Measurements from ENCODE around the gene KY.

KY gene

GRCh38 chr3:134687642-134688041 is 36.8 kb upstream of the KY start:
- no peak overlapping the region for H3K4me3 ChIP-seq (ENCODE audit: low read depth, low read length)
- DNase-seq (ENCODE audit: low read depth) = no peak
- TF ChIP-seq POLR2A (IDR thresholded peaks at IDR 0.05; ENCODE audit: extremely low read depth, insufficient read length) (no peak), MAX (IDR thresholded peaks at IDR 0.05; ENCODE audit: low read depth, low read length) (no peak), MYC (IDR thresholded peaks at IDR 0.05; ENCODE audit: low read depth, low read length) (no peak)

- DNase-seq (ENCODE audit: low read depth) = no peak
- no peak for TF ChIP-seq POLR2A (IDR thresholded peaks at IDR 0.05; ENCODE audit: extremely low read depth, insufficient read length)
- TF ChIP-seq MAX (IDR thresholded peaks at IDR 0.05; ENCODE audit: low read depth, low read length) = no peak
- no peak for TF ChIP-seq CTCF (IDR thresholded peaks at IDR 0.05; ENCODE audit: low read depth, low read length)
- TF ChIP-seq MYC (IDR thresholded peaks at IDR 0.05; ENCODE audit: low read depth, low read length) = no peak
- no peak overlapping the region for H3K4me3 ChIP-seq (ENCODE audit: low read depth, low read length)
Measured at GRCh38 chr3:134685929-134686802, 35.3 kb upstream of the KY start.

- no peak overlapping the region for H3K4me3 ChIP-seq (ENCODE audit: low read depth, low read length)
- TF ChIP-seq MYC (IDR thresholded peaks at IDR 0.05; ENCODE audit: low read depth, low read length) = no peak
- TF ChIP-seq MAX (IDR thresholded peaks at IDR 0.05; ENCODE audit: low read depth, low read length) = no peak
- TF ChIP-seq POLR2A (IDR thresholded peaks at IDR 0.05; ENCODE audit: extremely low read depth, insufficient read length) = no peak
- no peak for TF ChIP-seq CTCF (IDR thresholded peaks at IDR 0.05; ENCODE audit: low read depth, low read length)
- DNase-seq (ENCODE audit: low read depth) = no peak
Measured at GRCh38 chr3:134682196-134682880, 31.5 kb upstream of the KY start.

GRCh38 chr3:134681522-134681900 is 30.7 kb upstream of the KY start:
- no peak for DNase-seq (ENCODE audit: low read depth)
- TF ChIP-seq CTCF (IDR thresholded peaks at IDR 0.05; ENCODE audit: low read depth, low read length) (no peak), MYC (IDR thresholded peaks at IDR 0.05; ENCODE audit: low read depth, low read length) (no peak), POLR2A (IDR thresholded peaks at IDR 0.05; ENCODE audit: extremely low read depth, insufficient read length) (no peak), MAX (IDR thresholded peaks at IDR 0.05; ENCODE audit: low read depth, low read length) (no peak)
- no peak overlapping the region for H3K4me3 ChIP-seq (ENCODE audit: low read depth, low read length)

GRCh38 chr3:134680796-134681521 is 30.1 kb upstream of the KY start:
- no peak for DNase-seq (ENCODE audit: low read depth)
- H3K4me3 ChIP-seq (ENCODE audit: low read depth, low read length) = no peak overlapping the region
- no peak for TF ChIP-seq MAX (IDR thresholded peaks at IDR 0.05; ENCODE audit: low read depth, low read length)

- DNase-seq (ENCODE audit: low read depth) = no peak
- no peak for TF ChIP-seq MAX (IDR thresholded peaks at IDR 0.05; ENCODE audit: low read depth, low read length)
- TF ChIP-seq POLR2A (IDR thresholded peaks at IDR 0.05; ENCODE audit: extremely low read depth, insufficient read length) = no peak
- no peak for TF ChIP-seq MYC (IDR thresholded peaks at IDR 0.05; ENCODE audit: low read depth, low read length)
- TF ChIP-seq CTCF (IDR thresholded peaks at IDR 0.05; ENCODE audit: low read depth, low read length) = no peak
- no peak overlapping the region for H3K4me3 ChIP-seq (ENCODE audit: low read depth, low read length)
Measured at GRCh38 chr3:134677987-134678308, 27.1 kb upstream of the KY start.
